HL-60 (cell line): ENCODE data around the gene AIFM2.
"Not testable (repeated sequence)": the region's sequence is repeated elsewhere in the genome, so short reads cannot be mapped to it uniquely, and the experiment has no call there.

ENCODE experiments used
- DNase-seq, 2 experiments: peaks; one replicate each; pipeline ENCODE4 v3.0.0-alpha.2; 2010 to 2020; ENCODE audit warnings: low read depth in 1 of 2, low spot score in 1 of 2
- H3K27ac ChIP-seq: fragments of 250-450 bp; sonication (Bioruptor Pico); replicated peaks from 2 replicates; pipeline ENCODE4 v1.5.1; 2020; ENCODE audit warnings: mild to moderate bottlenecking, moderate library complexity
- H3K27me3 ChIP-seq: fragments of 250-450 bp; sonication (Bioruptor Pico); 2 replicates; pipeline ENCODE4 v1.5.1; 2021; ENCODE audit warnings: mild to moderate bottlenecking, moderate library complexity; ENCODE audit not compliant: insufficient read depth, poor library complexity, severe bottlenecking
- H3K4me3 ChIP-seq: replicated peaks from 2 replicates; pipeline ENCODE4 v1.5.1; 2011; ENCODE audit warnings: mild to moderate bottlenecking, control low read depth, low read length; ENCODE audit not compliant: insufficient read depth
- CTCF ChIP-seq: IDR thresholded peaks from one replicate; pipeline ENCODE4 v1.5.1; 2011; ENCODE audit warnings: low read length, control low read depth, inconsistent platforms; ENCODE audit not compliant: insufficient read depth
- GABPA ChIP-seq: IDR thresholded peaks from 2 replicates; pipeline ENCODE4 v1.6.1; 2012; ENCODE audit warnings: low read depth
- POLR2AphosphoS5 ChIP-seq: IDR thresholded peaks from 2 replicates; pipeline ENCODE4 v1.6.1; 2012; ENCODE audit warnings: low read depth
- SPI1 ChIP-seq: IDR thresholded peaks from 2 replicates; pipeline ENCODE4 v1.6.1; 2012; ENCODE audit warnings: low read depth, mild to moderate bottlenecking, borderline replicate concordance
- TF ChIP-seq, protein P1 (sequence below): IDR thresholded peaks from 2 replicates; pipeline ENCODE4 v1.6.1; 2012; ENCODE audit warnings: low read depth; ENCODE audit not compliant: insufficient replicate concordance

AIFM2 gene

GRCh38 chr10:70087616-70088307, 44.9 kb downstream of the AIFM2 start:
- TF ChIP-seq, protein P1, sequence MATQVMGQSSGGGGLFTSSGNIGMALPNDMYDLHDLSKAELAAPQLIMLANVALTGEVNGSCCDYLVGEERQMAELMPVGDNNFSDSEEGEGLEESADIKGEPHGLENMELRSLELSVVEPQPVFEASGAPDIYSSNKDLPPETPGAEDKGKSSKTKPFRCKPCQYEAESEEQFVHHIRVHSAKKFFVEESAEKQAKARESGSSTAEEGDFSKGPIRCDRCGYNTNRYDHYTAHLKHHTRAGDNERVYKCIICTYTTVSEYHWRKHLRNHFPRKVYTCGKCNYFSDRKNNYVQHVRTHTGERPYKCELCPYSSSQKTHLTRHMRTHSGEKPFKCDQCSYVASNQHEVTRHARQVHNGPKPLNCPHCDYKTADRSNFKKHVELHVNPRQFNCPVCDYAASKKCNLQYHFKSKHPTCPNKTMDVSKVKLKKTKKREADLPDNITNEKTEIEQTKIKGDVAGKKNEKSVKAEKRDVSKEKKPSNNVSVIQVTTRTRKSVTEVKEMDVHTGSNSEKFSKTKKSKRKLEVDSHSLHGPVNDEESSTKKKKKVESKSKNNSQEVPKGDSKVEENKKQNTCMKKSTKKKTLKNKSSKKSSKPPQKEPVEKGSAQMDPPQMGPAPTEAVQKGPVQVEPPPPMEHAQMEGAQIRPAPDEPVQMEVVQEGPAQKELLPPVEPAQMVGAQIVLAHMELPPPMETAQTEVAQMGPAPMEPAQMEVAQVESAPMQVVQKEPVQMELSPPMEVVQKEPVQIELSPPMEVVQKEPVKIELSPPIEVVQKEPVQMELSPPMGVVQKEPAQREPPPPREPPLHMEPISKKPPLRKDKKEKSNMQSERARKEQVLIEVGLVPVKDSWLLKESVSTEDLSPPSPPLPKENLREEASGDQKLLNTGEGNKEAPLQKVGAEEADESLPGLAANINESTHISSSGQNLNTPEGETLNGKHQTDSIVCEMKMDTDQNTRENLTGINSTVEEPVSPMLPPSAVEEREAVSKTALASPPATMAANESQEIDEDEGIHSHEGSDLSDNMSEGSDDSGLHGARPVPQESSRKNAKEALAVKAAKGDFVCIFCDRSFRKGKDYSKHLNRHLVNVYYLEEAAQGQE, result no peak
- TF ChIP-seq GABPA, result no peak
- no peak for TF ChIP-seq SPI1
- no peak for TF ChIP-seq CTCF
- no peak for TF ChIP-seq POLR2AphosphoS5
- no peak for DNase-seq
- no peaks in the 10 kb centered on the region for H3K27me3 ChIP-seq
- H3K27ac ChIP-seq, result no peak overlapping the region
- no peak overlapping the region for H3K4me3 ChIP-seq

DNA sequence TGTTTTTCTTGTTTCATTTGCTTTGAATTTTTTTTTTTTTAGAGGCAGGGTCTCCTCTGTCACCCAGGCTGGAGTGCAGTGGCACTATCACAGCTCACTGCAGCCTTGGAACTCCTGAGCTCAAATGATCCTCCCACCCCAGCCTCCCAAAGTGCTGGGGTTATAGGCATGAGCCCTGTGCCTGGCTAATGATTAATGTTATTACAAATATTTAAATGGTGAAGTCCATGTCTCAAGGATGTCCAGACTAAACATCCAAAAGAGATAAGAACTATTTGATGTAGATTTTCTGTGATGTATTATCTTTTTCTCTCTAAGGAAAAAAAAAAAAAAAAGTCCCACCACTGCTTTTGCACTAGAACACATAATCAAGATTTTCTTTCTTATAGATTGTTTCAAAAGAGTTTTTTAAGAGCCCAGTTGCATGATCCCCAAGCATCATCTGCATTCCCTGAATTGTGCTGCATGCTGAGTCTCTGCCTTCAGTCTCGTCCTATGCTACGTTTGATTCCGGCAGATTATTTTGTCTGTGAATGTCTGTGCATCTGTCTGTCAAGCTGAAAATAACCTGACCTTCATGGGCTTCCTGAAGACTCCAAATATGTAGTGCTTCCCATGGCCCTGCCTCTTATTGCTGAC, 46.5 kb downstream of the AIFM2 start:
- TF ChIP-seq, protein P1, result no peak
- TF ChIP-seq CTCF (no peak), POLR2AphosphoS5 (no peak), GABPA (no peak), SPI1 (no peak)
- Histone ChIP-seq H3K27ac (no peak overlapping the region), H3K27me3 (no peaks in the 10 kb centered on the region), H3K4me3 (no peak overlapping the region)
- DNase-seq, result no peak

- Histone ChIP-seq H3K27ac (no peak overlapping the region), H3K27me3 (no peaks in the 10 kb centered on the region), H3K4me3 (no peak overlapping the region)
- TF ChIP-seq CTCF (no peak), POLR2AphosphoS5 (no peak), SPI1 (no peak), GABPA (no peak)
- TF ChIP-seq, protein P1, result no peak
- DNase-seq, result no peak
Observed at GRCh38 chr10:70084189-70084588, 48.4 kb downstream of the AIFM2 start.

DNA sequence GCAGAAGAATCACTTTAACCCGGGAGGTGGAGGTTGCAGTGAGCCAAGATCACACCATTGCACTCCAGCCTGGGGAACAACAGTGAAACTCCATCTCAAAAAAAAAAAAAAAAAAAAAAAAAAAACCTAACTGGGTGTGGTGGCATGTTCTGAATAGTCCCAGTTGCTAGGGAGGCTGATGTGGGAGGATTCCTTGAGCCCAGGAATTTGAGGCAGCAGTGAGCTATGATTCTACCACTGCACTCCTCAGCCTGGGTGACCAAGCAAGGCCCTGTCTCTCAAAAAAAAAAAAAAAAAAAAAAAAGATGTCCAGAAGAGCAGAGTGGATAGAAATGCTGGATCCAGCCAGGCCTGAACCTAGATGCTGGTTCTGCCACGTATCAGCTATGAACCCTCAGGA, 51.8 kb downstream of the AIFM2 start:
- not testable (repeated sequence) for H3K4me3 ChIP-seq, DNase-seq, H3K27ac ChIP-seq, H3K27me3 ChIP-seq
